ENCODE data around the gene NUDT4B.
"Not testable (repeated sequence)": the region's sequence is repeated elsewhere in the genome, so short reads cannot be mapped to it uniquely, and the experiment has no call there.

Gene NUDT4B

DNA sequence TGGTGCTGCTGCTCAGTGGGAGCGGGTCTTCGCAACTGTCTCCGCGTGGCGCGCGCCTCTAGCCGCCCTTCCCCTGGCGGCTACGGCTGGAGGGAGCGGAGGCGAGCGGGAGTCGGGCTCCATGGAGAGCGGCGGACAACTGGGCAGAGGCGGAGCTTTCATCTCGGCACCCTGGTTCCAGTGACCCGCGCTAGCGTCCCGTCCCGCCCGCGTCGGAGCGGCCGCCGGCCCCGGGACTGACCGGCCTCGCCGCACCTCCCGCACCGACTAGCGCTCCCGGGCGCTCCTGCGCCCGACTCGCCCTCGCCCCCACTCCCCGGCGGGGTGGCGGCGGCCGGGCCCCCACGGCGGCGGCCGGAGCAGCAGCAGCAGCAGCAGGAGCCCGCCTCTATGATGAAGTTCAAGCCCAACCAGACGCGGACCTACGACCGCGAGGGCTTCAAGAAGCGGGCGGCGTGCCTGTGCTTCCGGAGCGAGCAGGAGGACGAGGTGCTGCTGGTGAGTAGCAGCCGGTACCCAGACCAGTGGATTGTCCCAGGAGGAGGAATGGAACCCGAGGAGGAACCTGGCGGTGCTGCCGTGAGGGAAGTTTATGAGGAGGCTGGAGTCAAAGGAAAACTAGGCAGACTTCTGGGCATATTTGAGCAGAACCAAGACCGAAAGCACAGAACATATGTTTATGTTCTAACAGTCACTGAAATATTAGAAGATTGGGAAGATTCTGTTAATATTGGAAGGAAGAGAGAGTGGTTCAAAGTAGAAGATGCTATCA, at the start of gene NUDT4B:
NUDT4B (plus strand) TSS at position 212 of the 772 bp plus-strand sequence; CDS start at position 391, 179 bp downstream.
- DNase-seq: not testable (repeated sequence)

- DNase-seq: not testable (repeated sequence)
Observed at GRCh38 chr1:148699357-148699756, 49.2 kb upstream of the NUDT4B start.

- DNase-seq: not testable (repeated sequence)
Observed at GRCh38 chr1:148702242-148702641, 46.3 kb upstream of the NUDT4B start.

DNA sequence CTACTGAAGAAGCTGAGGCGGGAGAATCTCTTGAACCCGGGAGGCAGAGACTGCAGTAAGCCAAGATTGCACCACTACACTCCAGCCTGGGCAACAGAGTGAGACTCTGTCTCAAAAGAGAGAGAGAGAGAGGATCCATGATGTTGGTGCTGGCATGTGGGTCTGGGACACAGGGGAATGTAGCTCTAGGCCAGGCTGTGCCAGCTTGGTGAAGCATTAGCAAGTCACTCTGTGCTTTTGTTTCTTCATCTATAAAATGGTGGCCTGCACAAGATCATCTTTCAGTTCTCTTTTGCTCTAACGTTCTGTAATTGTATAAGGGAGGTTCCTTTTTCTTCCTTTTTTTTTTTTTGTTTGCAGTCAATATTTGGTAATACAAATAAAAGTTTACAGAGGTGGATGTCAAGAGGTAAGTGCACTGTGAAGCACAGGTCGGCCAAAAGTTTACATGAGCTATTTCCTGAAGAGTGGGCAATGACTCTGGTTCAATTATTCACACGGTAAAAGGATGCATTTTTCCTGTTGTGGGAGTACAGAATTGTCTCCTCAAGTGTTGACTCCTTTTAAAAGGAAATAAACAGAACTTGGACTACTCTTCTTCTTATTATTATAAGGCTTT, 44.5 kb upstream of the NUDT4B start:
- DNase-seq: not testable (repeated sequence)

- DNase-seq: not testable (repeated sequence)
Observed at GRCh38 chr1:148705316-148705948, 43.1 kb upstream of the NUDT4B start.

DNA sequence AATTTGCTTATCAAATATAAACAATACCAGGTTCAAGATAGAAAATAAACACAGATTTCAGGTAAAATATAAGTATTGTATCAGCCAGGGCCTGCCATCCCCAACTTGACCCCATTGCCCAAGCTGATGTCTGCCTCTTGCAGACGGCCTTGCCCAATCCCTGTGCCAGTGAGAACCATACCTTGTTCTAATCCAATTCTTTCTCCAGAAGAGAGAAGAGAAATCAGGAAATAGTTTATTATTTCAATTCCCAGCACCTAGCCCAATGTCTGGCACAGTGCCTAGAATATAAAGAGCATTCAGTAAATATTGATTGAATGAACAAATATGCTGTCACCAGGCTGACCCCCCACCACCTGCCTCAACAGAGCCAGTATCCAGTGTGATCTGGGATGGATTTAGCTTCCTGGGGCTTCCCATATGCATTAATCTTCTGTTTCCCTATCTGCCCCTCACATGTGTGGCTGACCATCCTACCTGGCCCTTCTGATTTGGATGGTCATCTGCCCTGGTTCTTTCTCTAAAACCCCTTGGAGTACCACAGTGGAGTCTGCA, 39.7 kb upstream of the NUDT4B start:
- DNase-seq: not testable (repeated sequence)

GRCh38 chr1:148710772-148711523, 37.6 kb upstream of the NUDT4B start:
- not testable (repeated sequence) for DNase-seq

- DNase-seq: not testable (repeated sequence)
Observed at GRCh38 chr1:148712353-148712752, 36.2 kb upstream of the NUDT4B start.

- DNase-seq: not testable (repeated sequence)
Observed at GRCh38 chr1:148715518-148715917, 33.1 kb upstream of the NUDT4B start.

GRCh38 chr1:148716966-148717520, 31.5 kb upstream of the NUDT4B start:
- not testable (repeated sequence) for DNase-seq

DNA sequence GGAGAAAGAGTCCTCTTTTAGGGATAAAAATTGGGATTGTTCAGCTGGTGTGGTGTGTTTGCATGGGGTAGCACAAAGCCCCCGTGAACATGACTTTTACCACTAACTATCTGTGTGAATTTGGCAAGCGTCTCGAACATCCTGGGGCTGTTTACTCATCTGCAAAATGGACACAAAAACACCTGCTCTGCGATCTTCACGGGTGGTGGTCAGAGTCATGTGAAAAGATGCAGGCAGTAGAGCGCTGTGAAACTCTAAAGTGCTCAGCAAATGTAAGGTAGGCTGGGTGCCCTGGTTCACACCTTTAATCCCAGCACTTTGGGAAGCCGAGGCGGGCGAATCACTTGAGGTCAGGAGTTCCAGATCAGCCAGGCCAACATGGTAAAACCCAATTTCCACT, 27.7 kb upstream of the NUDT4B start:
- not testable (repeated sequence) for DNase-seq

GRCh38 chr1:148722758-148723157, 25.8 kb upstream of the NUDT4B start:
- not testable (repeated sequence) for DNase-seq

- not testable (repeated sequence) for DNase-seq
Observed at GRCh38 chr1:148723515-148723914, 25.1 kb upstream of the NUDT4B start.

DNA sequence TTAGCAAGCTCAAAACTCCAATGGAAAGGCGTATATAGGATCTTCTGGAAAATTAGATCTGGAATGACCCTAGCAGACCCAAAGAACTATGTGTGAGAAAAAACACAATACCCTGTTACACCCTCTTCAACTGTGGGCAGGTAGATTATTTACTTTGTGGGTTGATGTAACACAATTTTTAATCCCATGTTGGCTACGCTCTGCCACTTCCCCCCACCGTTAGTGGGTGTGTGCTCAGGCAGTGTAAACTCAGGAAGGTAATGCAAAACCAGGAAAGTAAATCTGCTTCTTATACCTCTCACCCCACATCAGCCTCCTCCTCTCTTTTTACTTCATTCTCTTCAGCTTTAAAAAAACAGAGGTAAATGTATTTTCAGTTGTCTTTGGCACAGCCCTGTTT, 23.7 kb upstream of the NUDT4B start:
- not testable (repeated sequence) for DNase-seq

DNA sequence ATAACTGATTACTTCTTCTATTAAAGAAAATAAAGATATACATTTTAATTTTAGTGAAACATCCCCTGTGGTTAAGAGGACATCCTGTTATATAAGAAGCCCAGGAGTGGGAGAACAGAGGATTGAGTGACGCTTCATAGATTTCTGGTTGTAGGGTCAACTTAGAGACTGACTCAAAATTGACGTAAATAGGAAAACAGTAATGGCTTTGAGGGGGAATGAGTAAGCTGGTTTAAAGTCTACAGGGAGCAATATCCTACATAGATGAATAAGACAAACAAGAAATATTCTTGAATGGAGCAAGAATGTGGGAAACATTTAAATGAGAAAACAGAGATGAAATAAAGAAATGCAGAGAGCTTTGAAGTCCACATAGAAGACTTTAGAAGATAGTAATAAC, 20.7 kb upstream of the NUDT4B start:
- not testable (repeated sequence) for DNase-seq

GRCh38 chr1:148729128-148729527, 19.4 kb upstream of the NUDT4B start:
- not testable (repeated sequence) for DNase-seq

DNA sequence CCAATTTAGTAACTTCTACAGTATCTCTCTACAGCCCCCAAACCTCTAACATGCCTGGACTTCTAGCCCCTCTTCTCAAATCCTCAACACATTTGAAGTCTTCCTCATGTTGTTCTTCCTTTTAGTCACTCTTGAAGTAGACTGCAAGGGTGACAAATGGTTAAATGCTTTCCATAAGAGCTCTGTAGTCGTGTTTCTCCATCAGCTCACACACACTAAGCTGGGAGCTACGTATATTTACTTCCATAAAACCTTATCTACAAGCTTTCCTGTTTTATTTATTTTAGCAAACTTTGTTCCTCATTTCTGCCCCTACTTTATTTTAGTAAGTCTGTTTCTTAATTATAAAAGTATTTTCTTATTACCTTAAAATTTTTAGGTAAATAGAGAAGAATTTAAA, 19.0 kb upstream of the NUDT4B start:
- not testable (repeated sequence) for DNase-seq

DNA sequence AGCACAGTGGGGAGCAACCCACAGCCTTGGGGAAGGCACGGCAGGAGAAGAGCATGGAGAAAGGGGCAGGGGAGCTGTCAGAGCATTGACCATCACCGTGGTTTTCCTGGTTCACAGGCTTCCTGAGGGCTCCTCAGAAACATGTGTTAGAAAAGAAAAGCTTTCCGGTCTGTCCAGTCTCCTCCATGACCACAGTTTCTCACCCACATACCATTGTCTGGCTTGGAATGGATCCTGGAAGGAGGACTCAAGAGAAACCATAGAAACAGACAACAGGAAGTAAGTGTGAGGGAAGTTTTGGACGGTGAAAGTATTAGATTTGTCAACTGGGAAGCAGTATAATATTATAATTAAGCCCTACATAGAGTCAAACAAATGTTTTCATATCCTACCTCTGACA, 16.3 kb upstream of the NUDT4B start:
- not testable (repeated sequence) for DNase-seq

GRCh38 chr1:148733585-148734310, 14.8 kb upstream of the NUDT4B start:
- not testable (repeated sequence) for DNase-seq

DNA sequence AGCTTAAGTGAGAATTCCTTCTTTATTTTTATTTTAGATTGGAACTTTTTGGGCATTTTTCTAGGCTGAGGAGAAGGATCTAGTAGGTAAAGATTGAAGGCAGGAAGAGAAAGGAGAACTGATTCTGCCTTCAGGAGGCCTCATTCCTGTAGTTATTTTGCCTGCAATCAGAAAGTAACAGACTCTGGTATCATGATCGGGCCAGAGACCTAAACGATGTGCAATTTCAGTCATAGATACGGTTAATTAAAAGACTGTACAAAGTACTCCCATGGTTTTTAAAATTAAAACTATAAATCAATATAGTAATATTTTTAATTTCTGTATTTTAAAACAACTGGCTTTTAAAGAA, 14.3 kb upstream of the NUDT4B start:
- not testable (repeated sequence) for DNase-seq

DNA sequence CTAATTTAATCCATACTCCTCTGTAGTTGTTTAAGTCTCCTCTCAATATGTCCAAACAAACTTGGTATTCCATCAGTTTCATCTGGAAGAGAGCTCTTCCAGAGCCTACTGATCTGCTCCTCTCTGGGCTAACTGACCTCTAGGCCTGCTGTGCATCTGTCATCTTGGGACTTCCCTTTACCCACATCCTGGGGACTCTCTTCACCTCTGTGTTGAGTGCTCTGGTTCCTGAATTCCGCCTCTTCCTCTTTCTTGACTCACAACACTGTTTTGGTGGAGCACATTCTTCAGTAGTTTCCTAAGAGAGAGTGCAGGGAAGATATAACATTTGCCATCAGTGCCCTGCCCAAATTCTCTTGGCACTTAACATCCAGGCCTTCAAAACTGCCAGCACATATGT, 13.0 kb upstream of the NUDT4B start:
- DNase-seq: not testable (repeated sequence)

DNA sequence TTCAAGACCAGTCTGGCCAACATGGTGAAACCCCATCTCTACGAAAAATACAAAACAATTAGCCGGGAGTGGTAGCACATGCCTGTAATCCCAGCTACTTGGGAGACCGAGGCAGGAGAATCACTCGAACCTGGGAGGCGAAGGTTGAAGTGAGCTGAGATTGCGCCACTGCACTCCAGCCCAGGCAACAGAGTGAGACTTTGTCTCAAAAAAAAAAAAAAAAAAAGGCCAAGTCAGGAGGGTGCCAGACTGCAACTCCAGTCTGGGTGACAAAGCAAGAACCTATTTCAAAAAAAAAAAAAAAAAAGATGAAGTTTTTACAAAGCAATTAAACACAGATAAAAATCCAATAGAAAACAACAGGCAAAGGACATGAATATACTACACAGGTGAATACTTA, 9.9 kb upstream of the NUDT4B start:
- not testable (repeated sequence) for DNase-seq

Data from activated CD4-positive, CD25-positive, alpha-beta regulatory T cell treated with anti-CD3 and anti-CD28 coated beads, Interleukin-2, amount 50 U/mL, for 72 hours (primary cell).